AG09319 (cell line): ENCODE data around the gene SETDB1.

Experiments used
- DNase-seq: peaks from one replicate; pipeline ENCODE4 v3.0.0-alpha.2; 2010; ENCODE audit warnings: low read depth; ENCODE audit errors: extremely low read depth
- TF ChIP-seq, protein P1 (sequence below): IDR thresholded peaks from 2 replicates; pipeline ENCODE4 v1.5.1; 2011; ENCODE audit warnings: low read depth, mild to moderate bottlenecking, inconsistent platforms, low read length, moderate library complexity

The SETDB1 gene

DNA sequence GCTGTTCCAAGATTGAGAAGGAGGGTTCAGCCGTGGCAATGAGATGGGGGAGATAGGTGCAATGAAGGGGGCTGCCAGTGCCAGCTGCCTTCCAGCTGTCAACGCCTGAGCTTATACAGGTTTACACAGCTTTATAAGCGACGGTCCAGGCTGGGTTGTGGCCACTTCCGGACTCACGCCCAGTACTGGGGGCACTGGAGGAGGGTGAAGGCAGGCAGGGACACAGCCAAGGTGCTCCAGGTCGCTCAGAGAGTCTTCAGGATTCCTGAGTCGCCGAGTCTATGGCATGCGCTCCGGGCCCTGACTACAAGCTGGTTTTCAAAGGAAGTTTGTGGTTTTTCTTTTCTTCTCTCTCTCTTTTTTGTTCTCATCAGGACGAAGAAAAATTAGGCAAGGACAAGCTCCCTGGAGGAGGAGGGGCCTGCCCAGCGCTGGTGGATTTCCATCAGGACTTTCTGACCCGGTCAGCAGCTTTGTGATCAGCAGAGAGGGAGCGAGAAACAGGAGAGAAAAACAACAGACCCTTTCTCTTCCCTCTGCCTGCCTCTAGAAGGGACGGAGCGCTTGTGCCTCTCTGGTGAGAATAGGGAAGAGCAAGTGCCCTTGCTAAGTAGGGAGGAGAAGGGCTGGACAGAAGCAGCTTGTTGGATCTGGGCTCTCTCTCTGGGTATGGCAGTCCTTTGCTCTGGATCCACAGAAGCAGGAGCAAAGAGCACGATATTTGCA, 80.3 kb downstream of the SETDB1 start, which contains the start of gene MINDY1:
TSS of gene MINDY1 (minus strand) at position 576 of the 726 bp plus-strand sequence. CDS start 4,285 bp downstream, outside the sequence.
- TF ChIP-seq, protein P1, sequence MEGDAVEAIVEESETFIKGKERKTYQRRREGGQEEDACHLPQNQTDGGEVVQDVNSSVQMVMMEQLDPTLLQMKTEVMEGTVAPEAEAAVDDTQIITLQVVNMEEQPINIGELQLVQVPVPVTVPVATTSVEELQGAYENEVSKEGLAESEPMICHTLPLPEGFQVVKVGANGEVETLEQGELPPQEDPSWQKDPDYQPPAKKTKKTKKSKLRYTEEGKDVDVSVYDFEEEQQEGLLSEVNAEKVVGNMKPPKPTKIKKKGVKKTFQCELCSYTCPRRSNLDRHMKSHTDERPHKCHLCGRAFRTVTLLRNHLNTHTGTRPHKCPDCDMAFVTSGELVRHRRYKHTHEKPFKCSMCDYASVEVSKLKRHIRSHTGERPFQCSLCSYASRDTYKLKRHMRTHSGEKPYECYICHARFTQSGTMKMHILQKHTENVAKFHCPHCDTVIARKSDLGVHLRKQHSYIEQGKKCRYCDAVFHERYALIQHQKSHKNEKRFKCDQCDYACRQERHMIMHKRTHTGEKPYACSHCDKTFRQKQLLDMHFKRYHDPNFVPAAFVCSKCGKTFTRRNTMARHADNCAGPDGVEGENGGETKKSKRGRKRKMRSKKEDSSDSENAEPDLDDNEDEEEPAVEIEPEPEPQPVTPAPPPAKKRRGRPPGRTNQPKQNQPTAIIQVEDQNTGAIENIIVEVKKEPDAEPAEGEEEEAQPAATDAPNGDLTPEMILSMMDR: peak; percentile 48
- peak; percentile 64 for DNase-seq

DNA sequence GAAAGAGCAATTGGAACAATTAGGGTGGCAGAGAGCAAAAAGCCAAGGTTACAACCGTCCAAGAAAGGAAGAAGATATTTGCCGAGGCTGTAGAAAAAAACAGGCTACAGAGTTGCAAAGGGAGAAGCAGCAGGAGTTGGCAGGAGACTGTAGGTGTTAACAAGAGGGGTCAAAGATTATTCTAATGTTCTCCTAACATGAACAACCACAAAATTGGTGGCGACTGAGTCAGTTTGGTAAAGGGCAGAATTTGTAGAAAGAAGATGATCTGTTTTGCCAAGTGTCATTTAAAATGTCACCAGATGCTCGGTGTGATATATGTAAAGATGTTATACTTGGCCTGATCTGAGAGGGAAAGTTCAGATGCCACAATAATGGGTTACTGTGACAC, 81.7 kb downstream of the SETDB1 start:
- DNase-seq: no peak
- TF ChIP-seq, protein P1: no peak

DNA sequence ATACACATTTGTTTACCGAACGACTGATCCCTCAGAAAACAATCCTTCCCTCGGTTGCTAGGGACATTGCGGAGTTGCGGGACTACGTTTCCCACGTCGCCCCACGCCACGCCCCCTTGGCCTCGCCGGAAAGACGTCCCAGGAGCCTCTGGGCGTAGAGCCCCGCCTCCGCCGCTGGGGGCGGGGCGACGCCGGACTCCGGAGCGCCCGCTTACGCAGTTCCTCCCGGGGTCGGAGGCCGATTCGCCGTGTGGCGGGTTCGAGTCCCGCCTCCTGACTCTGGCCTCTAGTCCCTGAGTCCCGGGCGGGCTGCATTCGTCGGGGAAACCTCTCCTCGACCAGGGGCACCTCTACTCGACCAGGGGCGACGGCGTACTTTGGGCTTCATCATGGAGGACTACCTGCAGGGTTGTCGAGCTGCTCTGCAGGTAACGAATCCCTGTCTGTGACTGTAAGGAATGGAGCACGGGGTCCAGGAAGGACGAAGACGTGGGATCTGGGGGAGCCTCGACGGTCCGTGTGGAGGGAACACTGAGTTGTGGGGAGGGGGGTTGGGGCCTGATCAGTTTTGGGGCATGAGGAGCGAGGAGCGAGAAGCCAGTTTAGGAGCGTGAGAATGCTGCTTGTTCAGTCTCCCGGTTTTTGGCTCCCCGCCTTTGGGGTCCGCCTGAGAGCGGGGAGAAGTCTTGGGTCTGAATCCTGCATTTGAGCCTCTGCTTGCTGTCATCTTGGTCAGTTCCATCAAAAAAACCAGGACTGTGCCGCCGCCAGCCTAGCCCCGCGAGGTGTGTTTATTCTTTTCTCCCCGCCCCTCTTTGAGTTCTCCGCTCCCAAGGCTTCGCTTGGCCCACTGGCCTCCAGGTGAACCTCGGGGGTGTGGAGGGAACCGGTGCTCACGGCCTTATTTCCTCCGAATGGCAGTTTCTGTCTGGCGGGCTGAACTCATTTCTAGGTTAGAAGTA, 82.4 kb downstream of the SETDB1 start, which contains the start of gene PRUNE1:
TSS of gene PRUNE1 (plus strand) at position 206 of the 962 bp plus-strand sequence. CDS start at position 390, 184 bp downstream.
- TF ChIP-seq, protein P1: no peak
- DNase-seq: peak; percentile 93

DNA sequence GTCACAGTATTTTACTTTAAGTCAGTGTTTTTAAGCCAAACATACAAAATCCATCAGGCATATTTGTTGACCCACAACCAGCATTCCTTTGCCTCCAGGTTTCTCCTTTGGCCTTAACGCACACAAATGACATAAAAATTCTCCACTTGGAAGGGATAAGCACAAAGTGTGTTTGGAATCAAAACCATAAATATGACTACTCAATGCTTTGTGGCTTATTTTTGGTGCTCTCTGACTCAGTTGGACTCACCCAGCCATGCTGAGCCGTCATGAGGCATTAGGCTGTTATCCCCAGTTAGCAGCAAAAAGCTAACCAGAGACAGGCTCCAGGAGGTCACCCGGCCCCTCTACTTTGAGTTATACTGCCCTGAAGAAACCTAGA, 83.0 kb downstream of the SETDB1 start:
- no peak for DNase-seq
- TF ChIP-seq, protein P1: no peak

DNA sequence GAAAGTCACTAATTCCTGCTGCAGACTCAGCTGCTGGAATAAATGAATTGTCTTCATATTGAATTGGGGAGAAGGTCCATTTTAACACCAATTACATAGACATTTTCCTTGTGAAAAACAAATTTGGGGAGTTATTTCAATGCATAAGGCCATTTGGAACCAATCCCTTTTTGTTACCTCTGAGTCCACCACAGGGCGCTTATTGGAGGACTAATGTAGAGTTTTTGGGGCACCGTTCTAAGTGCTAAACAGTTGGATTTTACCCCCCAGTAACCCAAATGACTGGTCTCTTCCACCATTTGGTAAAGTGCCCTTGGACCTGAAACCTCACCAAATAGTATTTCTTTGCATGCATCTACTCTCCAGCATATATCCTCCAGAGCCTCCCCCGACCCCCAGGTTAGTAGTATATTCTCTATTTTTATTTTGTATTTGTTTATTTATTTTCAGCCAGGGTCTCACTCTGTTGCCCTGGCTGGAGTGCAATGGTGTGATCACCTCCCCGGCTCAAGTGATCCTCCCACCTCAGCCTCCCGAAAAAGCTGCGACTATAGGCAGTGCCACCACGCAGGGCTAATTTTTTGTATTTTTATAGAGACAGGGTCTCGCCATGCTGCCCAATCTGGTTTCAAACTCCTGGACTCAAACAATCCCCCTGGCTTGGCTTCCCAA, 83.6 kb downstream of the SETDB1 start:
- DNase-seq: no peak
- TF ChIP-seq, protein P1: no peak

DNA sequence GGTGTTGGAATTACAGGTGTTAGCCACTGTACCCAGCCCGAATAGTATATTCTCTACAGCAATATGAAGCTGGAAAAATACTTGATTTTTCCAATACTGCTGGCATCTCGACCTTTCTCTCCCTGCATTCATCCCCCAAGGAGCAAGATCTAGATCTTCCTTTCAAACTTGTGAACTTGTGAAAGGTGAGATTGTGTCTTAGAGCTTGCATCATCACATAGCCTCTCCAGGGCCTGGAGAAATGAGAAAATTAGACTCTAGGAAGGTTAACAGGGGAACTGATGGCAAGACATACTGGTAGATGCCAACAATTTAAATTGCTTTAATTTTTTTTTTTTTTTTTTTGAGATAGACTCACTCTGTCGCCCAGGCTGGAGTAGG, 84.2 kb downstream of the SETDB1 start:
- TF ChIP-seq, protein P1: no peak
- no peak for DNase-seq
